HG03175 (cell line): ENCODE results near the gene PCDHGC5.

Experiments
- ATAC-seq: cut with Tn5 transposase; IDR thresholded peaks from one replicate; pipeline ENCODE4 v1.9.1; 2021; ENCODE audit warnings: mild to moderate bottlenecking, moderate library complexity; ENCODE audit not compliant: unreplicated experiment

PCDHGC5 gene

GRCh38 chr5:141488591-141489561 is at the start of gene PCDHGC5:
TSS of gene PCDHGC5 (plus strand) at chr5:141489081. CDS start at chr5:141489241, 160 bp downstream.
- no peak for ATAC-seq

DNA sequence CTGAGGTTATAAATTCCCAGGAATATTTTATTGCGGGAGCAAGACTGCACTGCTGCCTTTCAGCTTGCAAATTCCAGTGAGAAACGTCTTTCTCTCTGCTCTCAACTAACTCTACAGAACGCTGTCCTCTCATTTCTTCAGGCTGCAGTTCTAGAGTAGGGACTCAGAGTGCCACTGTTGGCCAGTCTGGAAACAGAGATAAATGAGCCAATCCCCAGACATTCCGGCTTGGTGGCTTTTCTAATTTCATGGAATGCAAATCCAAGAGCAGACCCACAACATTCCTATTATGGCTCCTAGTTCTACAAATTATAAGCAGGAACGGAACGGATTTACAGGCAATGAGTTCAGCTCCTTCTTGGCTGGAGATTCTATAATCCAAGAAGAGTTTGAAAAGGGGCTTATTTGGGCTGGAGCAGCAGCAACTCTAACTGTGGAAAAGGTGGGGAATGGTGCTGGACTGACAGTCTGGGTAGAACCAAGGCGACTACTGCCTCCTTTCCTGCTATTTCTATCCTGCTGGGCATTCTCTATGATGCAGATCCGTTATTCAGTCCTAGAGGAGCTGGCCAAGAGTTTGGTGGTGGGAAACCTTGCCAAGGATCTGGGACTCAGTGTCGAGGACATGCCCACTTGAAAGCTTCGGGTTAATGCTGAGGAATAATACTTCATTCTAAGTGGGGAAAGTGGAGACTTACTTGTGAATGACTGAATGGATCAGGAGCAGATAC is 49.3 kb upstream of the PCDHGC5 start:
- ATAC-seq = no peak

DNA sequence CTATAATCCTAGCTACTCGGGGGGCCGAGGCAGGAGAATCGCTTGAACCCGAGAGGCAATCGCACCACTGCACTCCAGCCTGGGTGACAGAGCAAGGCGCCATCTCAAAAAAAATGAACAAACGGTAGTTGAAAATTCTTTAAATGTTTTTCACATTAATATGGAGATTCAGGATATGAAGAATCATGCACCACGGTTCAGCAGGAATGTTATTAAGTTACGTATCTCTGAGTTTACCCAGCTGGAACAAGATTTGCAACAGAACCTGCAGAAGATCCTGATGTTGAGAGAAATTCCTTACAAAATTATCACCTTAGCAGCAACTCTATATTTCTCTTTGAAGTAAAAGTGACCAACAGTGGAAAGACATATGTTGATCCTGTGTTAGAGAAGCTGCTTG is 48.5 kb upstream of the PCDHGC5 start:
- no peak for ATAC-seq

- ATAC-seq = no peak
Measured at GRCh38 chr5:141441571-141442170, 47.2 kb upstream of the PCDHGC5 start.

- no peak for ATAC-seq
Measured at GRCh38 chr5:141465351-141465750, 23.5 kb upstream of the PCDHGC5 start.

- peak; percentile 96 for ATAC-seq
Measured at GRCh38 chr5:141475625-141476131, 13.2 kb upstream of the PCDHGC5 start, which contains the start of gene PCDHGC3. TSS of gene PCDHGC3 (plus strand) at chr5:141475966. CDS start at chr5:141476117, 151 bp downstream.

GRCh38 chr5:141476132-141476911 is 12.6 kb upstream of the PCDHGC5 start:
- peak; percentile 24 for ATAC-seq

GRCh38 chr5:141477044-141477575 is 11.8 kb upstream of the PCDHGC5 start:
- no peak for ATAC-seq

GRCh38 chr5:141477815-141478214 is 11.1 kb upstream of the PCDHGC5 start:
- ATAC-seq = no peak

DNA sequence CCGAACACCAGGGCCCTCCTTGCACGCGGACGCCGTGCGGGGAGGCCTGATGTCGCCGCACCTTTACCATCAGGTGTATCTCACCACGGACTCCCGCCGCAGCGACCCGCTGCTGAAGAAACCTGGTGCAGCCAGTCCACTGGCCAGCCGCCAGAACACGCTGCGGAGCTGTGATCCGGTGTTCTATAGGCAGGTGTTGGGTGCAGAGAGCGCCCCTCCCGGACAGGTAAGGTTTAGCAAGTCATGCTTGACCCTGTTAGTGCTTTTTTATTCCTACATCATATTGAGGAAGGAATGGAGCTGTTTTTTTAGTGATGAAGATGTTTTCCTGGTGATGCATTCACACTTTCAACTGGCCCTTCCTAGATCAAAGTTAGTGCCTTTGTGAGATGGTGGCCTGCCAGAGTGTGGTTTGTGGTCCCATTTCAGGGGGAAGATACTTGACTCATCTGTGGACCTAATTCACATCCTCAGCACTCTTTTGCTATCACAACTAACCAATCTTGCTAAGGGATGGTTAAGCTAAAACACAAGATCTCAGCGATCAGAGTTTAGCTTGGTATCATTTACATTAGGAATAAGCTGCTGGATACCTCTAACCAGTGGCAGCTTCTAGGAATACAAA is 10.4 kb upstream of the PCDHGC5 start:
- ATAC-seq = no peak

GRCh38 chr5:141479776-141480175 is 9.1 kb upstream of the PCDHGC5 start:
- ATAC-seq = no peak

GRCh38 chr5:141483902-141484301 is 5.0 kb upstream of the PCDHGC5 start:
- ATAC-seq = no peak

DNA sequence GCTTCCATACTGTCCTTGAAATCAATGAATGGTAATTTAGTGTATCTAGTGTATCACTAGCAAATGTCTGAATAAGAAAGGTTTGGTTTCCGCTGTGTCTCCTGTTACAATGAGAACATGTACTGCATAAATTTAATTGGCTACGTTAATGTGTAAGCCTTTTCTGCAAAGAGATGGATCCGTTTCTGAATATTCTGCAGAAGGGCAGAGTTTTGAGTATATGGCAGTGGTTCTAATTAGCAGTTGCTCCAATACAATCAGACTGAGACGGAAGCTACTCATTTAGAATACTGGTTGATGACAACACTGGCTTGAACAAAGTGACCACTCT is 4.6 kb upstream of the PCDHGC5 start:
- no peak for ATAC-seq

- ATAC-seq = no peak
Measured at GRCh38 chr5:141484641-141485311, 4.1 kb upstream of the PCDHGC5 start, which contains the start of gene PCDHGC4. TSS of gene PCDHGC4 (plus strand) at chr5:141485030. CDS start at chr5:141485174, 144 bp downstream.

DNA sequence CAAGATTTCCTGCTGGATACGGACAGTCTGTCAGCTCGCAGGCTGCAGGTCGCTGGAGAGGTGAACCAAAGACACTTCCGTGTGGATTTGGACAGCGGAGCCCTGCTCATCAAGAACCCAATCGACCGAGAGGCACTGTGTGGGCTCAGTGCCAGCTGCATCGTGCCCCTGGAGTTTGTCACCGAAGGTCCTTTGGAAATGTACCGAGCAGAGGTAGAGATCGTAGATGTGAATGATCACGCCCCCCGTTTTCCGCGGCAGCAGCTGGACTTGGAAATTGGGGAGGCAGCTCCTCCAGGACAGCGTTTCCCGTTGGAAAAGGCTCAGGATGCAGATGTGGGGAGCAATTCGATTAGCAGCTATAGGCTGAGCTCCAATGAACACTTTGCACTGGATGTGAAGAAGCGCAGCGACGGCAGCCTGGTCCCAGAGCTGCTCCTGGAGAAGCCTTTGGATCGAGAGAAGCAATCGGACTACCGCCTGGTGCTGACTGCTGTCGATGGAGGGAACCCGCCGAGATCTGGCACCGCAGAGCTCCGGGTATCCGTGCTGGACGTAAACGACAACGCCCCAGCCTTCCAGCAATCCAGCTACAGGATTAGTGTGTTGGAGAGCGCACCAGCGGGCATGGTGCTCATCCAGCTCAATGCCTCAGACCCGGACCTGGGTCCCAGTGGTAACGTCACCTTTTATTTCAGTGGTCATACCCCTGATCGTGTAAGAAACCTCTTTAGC is 3.4 kb upstream of the PCDHGC5 start:
- ATAC-seq = no peak

DNA sequence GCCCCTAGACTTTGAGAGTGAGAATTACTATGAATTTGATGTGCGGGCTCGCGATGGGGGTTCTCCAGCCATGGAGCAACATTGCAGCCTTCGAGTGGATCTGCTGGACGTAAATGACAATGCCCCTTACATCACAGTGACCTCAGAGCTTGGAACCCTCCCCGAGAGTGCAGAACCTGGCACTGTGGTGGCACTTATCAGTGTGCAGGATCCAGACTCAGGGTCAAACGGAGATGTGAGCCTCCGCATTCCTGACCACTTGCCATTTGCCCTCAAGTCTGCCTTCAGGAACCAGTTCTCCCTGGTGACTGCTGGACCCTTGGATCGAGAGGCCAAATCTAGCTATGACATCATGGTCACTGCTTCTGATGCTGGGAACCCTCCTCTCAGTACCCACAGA is 2.8 kb upstream of the PCDHGC5 start:
- no peak for ATAC-seq

DNA sequence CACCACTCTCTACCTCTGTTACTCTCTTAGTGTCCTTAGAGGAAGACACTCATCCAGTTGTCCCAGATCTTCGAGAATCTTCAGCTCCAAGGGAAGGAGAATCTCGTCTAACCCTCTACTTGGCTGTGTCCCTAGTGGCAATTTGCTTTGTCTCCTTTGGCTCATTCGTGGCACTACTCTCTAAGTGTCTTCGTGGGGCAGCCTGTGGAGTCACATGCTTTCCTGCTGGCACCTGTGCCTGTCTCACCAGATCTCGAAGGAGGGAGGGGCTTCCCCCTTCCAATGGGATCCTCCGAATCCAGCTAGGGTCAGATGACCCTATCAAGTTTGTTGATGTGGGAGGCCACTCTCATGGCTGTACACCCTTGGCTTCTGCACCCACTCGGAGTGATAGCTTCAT is 1.8 kb upstream of the PCDHGC5 start:
- no peak for ATAC-seq

DNA sequence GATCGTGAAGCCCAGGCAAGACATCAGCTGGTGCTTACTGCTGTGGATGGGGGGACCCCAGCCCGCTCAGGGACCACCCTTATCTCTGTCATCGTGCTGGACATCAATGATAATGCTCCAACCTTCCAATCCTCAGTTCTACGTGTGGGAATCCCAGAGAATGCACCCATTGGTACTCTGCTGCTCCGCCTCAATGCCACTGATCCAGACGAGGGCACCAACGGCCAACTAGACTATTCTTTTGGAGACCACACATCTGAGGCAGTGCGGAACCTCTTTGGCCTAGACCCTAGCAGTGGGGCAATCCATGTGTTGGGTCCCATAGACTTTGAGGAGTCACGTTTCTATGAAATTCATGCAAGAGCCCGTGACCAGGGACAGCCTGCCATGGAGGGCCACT is 960 bp downstream of the PCDHGC5 start:
- no peak for ATAC-seq
